ENCODE results near the gene ATM.
"Not testable (repeated sequence)": the region's sequence is repeated elsewhere in the genome, so short reads cannot be mapped to it uniquely, and the experiment has no call there.

Gene ATM

GRCh38 chr11:108351468-108351867, 128.6 kb downstream of the ATM start:
- peaks cover 24 to 54% (median 28%) of the 10 kb centered on the region in 4 experiments for H3K36me3 ChIP-seq (ENCODE audit: control insufficient read depth in 4 of 4, insufficient read depth in 4 of 4, low read length in 3 of 4)
- CTCF ChIA-PET, result no interaction called here

GRCh38 chr11:108364159-108364558, 141.3 kb downstream of the ATM start:
- no peak for DNase-seq
- Histone ChIP-seq H3K4me1 (ENCODE audit: control extremely low read depth in 1 of 4, control insufficient read depth in 4 of 4, insufficient read depth in 4 of 4, low read length in 3 of 4) (no peaks in the 10 kb centered on the region), H3K4me3 (ENCODE audit: control insufficient read depth in 1 of 7, extremely low read depth in 1 of 7, insufficient read depth in 4 of 7, low read depth in 2 of 7, low read length in 6 of 7) (no peak overlapping the region), H3K36me3 (ENCODE audit: control insufficient read depth in 4 of 4, insufficient read depth in 4 of 4, low read length in 3 of 4) (peaks cover 2 to 12% (median 8%) of the 10 kb centered on the region in 4 experiments), H3K27me3 (replicated peaks in 2 of 5; ENCODE audit: control insufficient read depth in 4 of 5, insufficient read depth in 5 of 5, low read length in 4 of 5) (no peaks in the 10 kb centered on the region), H3K9me3 (ENCODE audit: control extremely low read depth in 1 of 5, control insufficient read depth in 4 of 5, insufficient read depth in 2 of 5, low read depth in 1 of 5, low read length in 4 of 5) (no peaks in the 10 kb centered on the region), H3K27ac (ENCODE audit: insufficient read depth in 1 of 2, low read depth in 1 of 2, low read length in 2 of 2, poor library complexity in 1 of 2, severe bottlenecking in 2 of 2) (no peak overlapping the region)
- 100% methylated on average over 1 of the region's 2 CpGs for WGBS (ENCODE audit: insufficient coverage)
- ChIA-PET CTCF (interaction anchor here (0.6 kb wide), 1 partner anchor 63 kb away, joined by 3 read pairs; no protein-coding TSS in a partner anchor), POLR2A (no interaction called here)

More at GRCh38 chr11:108351468-108351867, 128.6 kb downstream of the ATM start:
- no peak overlapping the region for H3K27ac ChIP-seq (ENCODE audit: insufficient read depth in 1 of 2, low read depth in 1 of 2, low read length in 2 of 2, poor library complexity in 1 of 2, severe bottlenecking in 2 of 2)
- H3K4me1 ChIP-seq (ENCODE audit: control extremely low read depth in 1 of 4, control insufficient read depth in 4 of 4, insufficient read depth in 4 of 4, low read length in 3 of 4), result no peaks in the 10 kb centered on the region
- H3K27me3 ChIP-seq (replicated peaks in 2 of 5; ENCODE audit: control insufficient read depth in 4 of 5, insufficient read depth in 5 of 5, low read length in 4 of 5), result no peaks in the 10 kb centered on the region
- POLR2A ChIA-PET, result no interaction called here
- no peaks in the 10 kb centered on the region for H3K9me3 ChIP-seq (ENCODE audit: control extremely low read depth in 1 of 5, control insufficient read depth in 4 of 5, insufficient read depth in 2 of 5, low read depth in 1 of 5, low read length in 4 of 5)
- DNase-seq, result no peak
- H3K4me3 ChIP-seq (ENCODE audit: control insufficient read depth in 1 of 7, extremely low read depth in 1 of 7, insufficient read depth in 4 of 7, low read depth in 2 of 7, low read length in 6 of 7), result no peak overlapping the region

GRCh38 chr11:108368134-108368533, 145.3 kb downstream of the ATM start:
- DNase-seq, result no peak
- ChIA-PET POLR2A (no interaction called here), CTCF (no interaction called here)
- Histone ChIP-seq H3K27me3 (replicated peaks in 2 of 5; ENCODE audit: control insufficient read depth in 4 of 5, insufficient read depth in 5 of 5, low read length in 4 of 5) (no peaks in the 10 kb centered on the region), H3K4me3 (ENCODE audit: control insufficient read depth in 1 of 7, extremely low read depth in 1 of 7, insufficient read depth in 4 of 7, low read depth in 2 of 7, low read length in 6 of 7) (no peak overlapping the region), H3K9me3 (ENCODE audit: control extremely low read depth in 1 of 5, control insufficient read depth in 4 of 5, insufficient read depth in 2 of 5, low read depth in 1 of 5, low read length in 4 of 5) (no peaks in the 10 kb centered on the region), H3K27ac (ENCODE audit: insufficient read depth in 1 of 2, low read depth in 1 of 2, low read length in 2 of 2, poor library complexity in 1 of 2, severe bottlenecking in 2 of 2) (no peak overlapping the region), H3K4me1 (ENCODE audit: control extremely low read depth in 1 of 4, control insufficient read depth in 4 of 4, insufficient read depth in 4 of 4, low read length in 3 of 4) (no peaks in the 10 kb centered on the region), H3K36me3 (ENCODE audit: control insufficient read depth in 4 of 4, insufficient read depth in 4 of 4, low read length in 3 of 4) (peaks cover 2 to 12% (median 8%) of the 10 kb centered on the region in 4 experiments)
- WGBS (ENCODE audit: insufficient coverage), result no CpG with 5 or more reads among the region's 1 CpG

- CTCF ChIA-PET, result no interaction called here
- H3K27ac ChIP-seq (ENCODE audit: insufficient read depth in 1 of 2, low read depth in 1 of 2, low read length in 2 of 2, poor library complexity in 1 of 2, severe bottlenecking in 2 of 2), result no peak overlapping the region
- POLR2A ChIA-PET, result no interaction called here
- H3K4me1 ChIP-seq (ENCODE audit: control extremely low read depth in 1 of 4, control insufficient read depth in 4 of 4, insufficient read depth in 4 of 4, low read length in 3 of 4), result no peaks in the 10 kb centered on the region
- H3K4me3 ChIP-seq (ENCODE audit: control insufficient read depth in 1 of 7, extremely low read depth in 1 of 7, insufficient read depth in 4 of 7, low read depth in 2 of 7, low read length in 6 of 7), result no peak overlapping the region
- H3K9me3 ChIP-seq (ENCODE audit: control extremely low read depth in 1 of 5, control insufficient read depth in 4 of 5, insufficient read depth in 2 of 5, low read depth in 1 of 5, low read length in 4 of 5), result peaks cover 0 to under 1% (median 0%) of the 10 kb centered on the region in 5 experiments
- 100% methylated on average over 5 of the region's 5 CpGs for WGBS (ENCODE audit: insufficient coverage)
- DNase-seq, result no peak
- H3K36me3 ChIP-seq (ENCODE audit: control insufficient read depth in 4 of 4, insufficient read depth in 4 of 4, low read length in 3 of 4), result peaks cover 2 to 12% (median 8%) of the 10 kb centered on the region in 4 experiments
- no peaks in the 10 kb centered on the region for H3K27me3 ChIP-seq (replicated peaks in 2 of 5; ENCODE audit: control insufficient read depth in 4 of 5, insufficient read depth in 5 of 5, low read length in 4 of 5)
Measured at GRCh38 chr11:108369064-108369463, 146.2 kb downstream of the ATM start.

- Histone ChIP-seq H3K4me1 (ENCODE audit: control extremely low read depth in 1 of 4, control insufficient read depth in 4 of 4, insufficient read depth in 4 of 4, low read length in 3 of 4) (no peaks in the 10 kb centered on the region), H3K27me3 (replicated peaks in 2 of 5; ENCODE audit: control insufficient read depth in 4 of 5, insufficient read depth in 5 of 5, low read length in 4 of 5) (no peaks in the 10 kb centered on the region), H3K27ac (ENCODE audit: insufficient read depth in 1 of 2, low read depth in 1 of 2, low read length in 2 of 2, poor library complexity in 1 of 2, severe bottlenecking in 2 of 2) (no peak overlapping the region), H3K36me3 (ENCODE audit: control insufficient read depth in 4 of 4, insufficient read depth in 4 of 4, low read length in 3 of 4) (peaks cover 1 to 7% (median 3%) of the 10 kb centered on the region in 4 experiments), H3K4me3 (ENCODE audit: control insufficient read depth in 1 of 7, extremely low read depth in 1 of 7, insufficient read depth in 4 of 7, low read depth in 2 of 7, low read length in 6 of 7) (no peak overlapping the region), H3K9me3 (ENCODE audit: control extremely low read depth in 1 of 5, control insufficient read depth in 4 of 5, insufficient read depth in 2 of 5, low read depth in 1 of 5, low read length in 4 of 5) (peaks cover 0 to 3% (median 0%) of the 10 kb centered on the region in 5 experiments)
- ChIA-PET CTCF (no interaction called here), POLR2A (no interaction called here)
- DNase-seq, result no peak
Measured at GRCh38 chr11:108370315-108370714, 147.4 kb downstream of the ATM start.

- Histone ChIP-seq H3K27me3 (replicated peaks in 2 of 5; ENCODE audit: control insufficient read depth in 4 of 5, insufficient read depth in 5 of 5, low read length in 4 of 5) (no peaks in the 10 kb centered on the region), H3K27ac (ENCODE audit: insufficient read depth in 1 of 2, low read depth in 1 of 2, low read length in 2 of 2, poor library complexity in 1 of 2, severe bottlenecking in 2 of 2) (no peak overlapping the region), H3K36me3 (ENCODE audit: control insufficient read depth in 4 of 4, insufficient read depth in 4 of 4, low read length in 3 of 4) (peaks cover 0 to 7% (median 3%) of the 10 kb centered on the region in 4 experiments), H3K9me3 (ENCODE audit: control extremely low read depth in 1 of 5, control insufficient read depth in 4 of 5, insufficient read depth in 2 of 5, low read depth in 1 of 5, low read length in 4 of 5) (peaks cover 0 to 3% (median 0%) of the 10 kb centered on the region in 5 experiments), H3K4me3 (ENCODE audit: control insufficient read depth in 1 of 7, extremely low read depth in 1 of 7, insufficient read depth in 4 of 7, low read depth in 2 of 7, low read length in 6 of 7) (no peak overlapping the region), H3K4me1 (ENCODE audit: control extremely low read depth in 1 of 4, control insufficient read depth in 4 of 4, insufficient read depth in 4 of 4, low read length in 3 of 4) (no peaks in the 10 kb centered on the region)
- DNase-seq, result no peak
- 100% methylated on average over 2 of the region's 5 CpGs for WGBS (ENCODE audit: insufficient coverage)
- POLR2A ChIA-PET, result no interaction called here
- CTCF ChIA-PET, result no interaction called here
Measured at GRCh38 chr11:108370990-108371389, 148.1 kb downstream of the ATM start.

- H3K4me3 ChIP-seq (ENCODE audit: control insufficient read depth in 1 of 7, extremely low read depth in 1 of 7, insufficient read depth in 4 of 7, low read depth in 2 of 7, low read length in 6 of 7); H3K9me3 ChIP-seq (ENCODE audit: control extremely low read depth in 1 of 5, control insufficient read depth in 4 of 5, insufficient read depth in 2 of 5, low read depth in 1 of 5, low read length in 4 of 5); H3K27ac ChIP-seq (ENCODE audit: insufficient read depth in 1 of 2, low read depth in 1 of 2, low read length in 2 of 2, poor library complexity in 1 of 2, severe bottlenecking in 2 of 2); DNase-seq; POLR2A ChIA-PET; H3K27me3 ChIP-seq (replicated peaks in 2 of 5; ENCODE audit: control insufficient read depth in 4 of 5, insufficient read depth in 5 of 5, low read length in 4 of 5); H3K36me3 ChIP-seq (ENCODE audit: control insufficient read depth in 4 of 4, insufficient read depth in 4 of 4, low read length in 3 of 4); H3K4me1 ChIP-seq (ENCODE audit: control extremely low read depth in 1 of 4, control insufficient read depth in 4 of 4, insufficient read depth in 4 of 4, low read length in 3 of 4): not testable (repeated sequence)
- WGBS (ENCODE audit: insufficient coverage), result 96% methylated on average over 19 of the region's 24 CpGs
- CTCF ChIA-PET, result interaction anchor here (0.7 kb wide), 1 partner anchor 17 kb away, joined by 4 read pairs; no protein-coding TSS in a partner anchor
Measured at GRCh38 chr11:108373505-108373904, 150.6 kb downstream of the ATM start.

All from common myeloid progenitor, CD34-positive (primary cell).